H54 (cell line): ENCODE results near the gene CPSF3.
A peak's percentile ranks its signal among the peaks of the same experiment; 100 is the strongest.

Experiments
- DNase-seq: peaks from one replicate; pipeline ENCODE4 v3.0.0; 2011; ENCODE audit warnings: low spot score, mixed read lengths; ENCODE audit not compliant: insufficient read length
- FAIRE-seq: peaks from 3 replicates; lab custom pipeline; 2011; peaks lifted over from hg19 to GRCh38; lab: Jason Lieb, UNC
- POLR2A ChIP-seq: IDR thresholded peaks from 2 replicates; pipeline ENCODE4 v1.6.1; 2011; ENCODE audit warnings: low read depth, mild to moderate bottlenecking, low read length

CPSF3 gene

GRCh38 chr2:9517118-9517782 is 93.8 kb downstream of the CPSF3 start:
- DNase-seq (no peak), FAIRE-seq (no peak)
- no peak for TF ChIP-seq POLR2A

GRCh38 chr2:9518163-9518562 is 94.7 kb downstream of the CPSF3 start:
- no peak for FAIRE-seq
- TF ChIP-seq POLR2A, result no peak
- no peak for DNase-seq

DNA sequence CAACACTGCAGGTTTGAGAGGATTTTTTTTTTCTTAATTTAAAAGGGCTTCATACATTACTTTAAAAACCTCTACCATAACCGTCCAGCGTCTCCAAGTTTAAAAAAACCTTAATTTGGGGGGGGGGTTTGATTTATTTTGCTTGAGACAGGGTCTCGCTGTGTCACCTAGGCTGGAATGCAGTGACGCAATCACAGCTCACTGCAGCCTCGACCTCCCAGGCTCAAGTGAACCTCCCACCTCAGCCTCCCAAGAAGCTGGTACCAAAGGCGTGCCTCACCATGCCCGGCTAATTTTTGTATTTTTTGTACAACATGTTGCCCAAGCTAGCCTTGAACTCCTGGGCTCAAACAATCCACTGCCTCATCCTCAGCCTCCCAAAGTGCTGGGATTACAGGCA is 95.3 kb downstream of the CPSF3 start:
- no peak for FAIRE-seq
- no peak for TF ChIP-seq POLR2A
- DNase-seq, result no peak

- no peak for TF ChIP-seq POLR2A
- FAIRE-seq (peak; percentile 85), DNase-seq (no peak)
Observed at GRCh38 chr2:9519250-9519649, 95.8 kb downstream of the CPSF3 start.
